ENCODE data around the gene DPEP1. TPM values are rescaled to one million over a fixed set of nuclear protein-coding genes. Genes with fewer than 3 reads are reported as not detected.

The DPEP1 gene
- total RNA-seq, 2 experiments from 2014 or later, result not detected

- CTCF ChIA-PET, result interaction anchor here (1.2 kb wide), 1 partner anchor 222 kb away, joined by 3 read pairs; no protein-coding TSS in a partner anchor
Observed at GRCh38 chr16:89618109-89618998, 4.9 kb downstream of the DPEP1 start.

GRCh38 chr16:89619840-89620239 lies 6.4 kb downstream of the DPEP1 start:
- H3K4me1 Mint-ChIP-seq (ENCODE audit: low read depth), result peaks cover 12% of the 10 kb centered on the region
- H3K36me3 Mint-ChIP-seq (ENCODE audit: low read depth), result no peaks in the 10 kb centered on the region
- DNase-seq, result no peak
- H3K27me3 Mint-ChIP-seq (ENCODE audit: low read depth), result peaks cover 5% of the 10 kb centered on the region
- H3K4me3 Mint-ChIP-seq, result no peak overlapping the region
- no peaks in the 10 kb centered on the region for H3K9me3 Mint-ChIP-seq
- CTCF ChIA-PET, result no interaction called here
- intact Hi-C loops (cut with micrococcal nuclease), result no loop called here
- H3K27ac Mint-ChIP-seq, result no peak overlapping the region

More at GRCh38 chr16:89618109-89618998, 4.9 kb downstream of the DPEP1 start:
- H3K36me3 Mint-ChIP-seq (ENCODE audit: low read depth), result no peaks in the 10 kb centered on the region
- H3K9me3 Mint-ChIP-seq, result no peaks in the 10 kb centered on the region
- no peak overlapping the region for H3K27ac Mint-ChIP-seq
- H3K4me3 Mint-ChIP-seq, result no peak overlapping the region
- H3K27me3 Mint-ChIP-seq (ENCODE audit: low read depth), result peaks cover 5% of the 10 kb centered on the region
- intact Hi-C loops (cut with micrococcal nuclease), result no loop called here
- no peak for DNase-seq
- H3K4me1 Mint-ChIP-seq (ENCODE audit: low read depth), result peaks cover 12% of the 10 kb centered on the region

GRCh38 chr16:89620406-89620841 lies 7.0 kb downstream of the DPEP1 start:
- H3K4me3 Mint-ChIP-seq, result no peak overlapping the region
- H3K4me1 Mint-ChIP-seq (ENCODE audit: low read depth), result peaks cover 12% of the 10 kb centered on the region
- intact Hi-C loops (cut with micrococcal nuclease), result no loop called here
- no peaks in the 10 kb centered on the region for H3K9me3 Mint-ChIP-seq
- H3K27ac Mint-ChIP-seq, result no peak overlapping the region
- CTCF ChIA-PET, result no interaction called here
- H3K36me3 Mint-ChIP-seq (ENCODE audit: low read depth), result no peaks in the 10 kb centered on the region
- no peak for DNase-seq
- peaks cover 5% of the 10 kb centered on the region for H3K27me3 Mint-ChIP-seq (ENCODE audit: low read depth)

- CTCF ChIA-PET, result no interaction called here
- peaks cover 11% of the 10 kb centered on the region for H3K4me1 Mint-ChIP-seq (ENCODE audit: low read depth)
- peaks cover 5% of the 10 kb centered on the region for H3K27me3 Mint-ChIP-seq (ENCODE audit: low read depth)
- intact Hi-C loops (cut with micrococcal nuclease), result no loop called here
- H3K36me3 Mint-ChIP-seq (ENCODE audit: low read depth), result no peaks in the 10 kb centered on the region
- no peaks in the 10 kb centered on the region for H3K9me3 Mint-ChIP-seq
- H3K27ac Mint-ChIP-seq, result no peak overlapping the region
- no peak for DNase-seq
- no peak overlapping the region for H3K4me3 Mint-ChIP-seq
Observed at GRCh38 chr16:89621136-89621697, 7.8 kb downstream of the DPEP1 start.

GRCh38 chr16:89621698-89622409 lies 8.4 kb downstream of the DPEP1 start:
- no peak for DNase-seq
- Mint-ChIP-seq H3K9me3 (no peaks in the 10 kb centered on the region), H3K27ac (no peak overlapping the region), H3K27me3 (ENCODE audit: low read depth) (peaks cover 5% of the 10 kb centered on the region), H3K4me1 (ENCODE audit: low read depth) (peaks cover 4% of the 10 kb centered on the region), H3K4me3 (no peak overlapping the region), H3K36me3 (ENCODE audit: low read depth) (no peaks in the 10 kb centered on the region)
- intact Hi-C loops (cut with micrococcal nuclease), result no loop called here
- CTCF ChIA-PET, result no interaction called here

GRCh38 chr16:89623511-89624261 lies 10.2 kb downstream of the DPEP1 start:
- Mint-ChIP-seq H3K4me3 (no peak overlapping the region), H3K4me1 (ENCODE audit: low read depth) (no peaks in the 10 kb centered on the region), H3K27me3 (ENCODE audit: low read depth) (peaks cover 5% of the 10 kb centered on the region), H3K36me3 (ENCODE audit: low read depth) (no peaks in the 10 kb centered on the region), H3K9me3 (no peaks in the 10 kb centered on the region), H3K27ac (no peak overlapping the region)
- intact Hi-C loops (cut with micrococcal nuclease), result no loop called here
- no peak for DNase-seq
- CTCF ChIA-PET, result interaction anchor here (0.9 kb wide), 1 partner anchor 12 kb away, joined by 3 read pairs; no protein-coding TSS in a partner anchor

- H3K27me3 Mint-ChIP-seq (ENCODE audit: low read depth), result peaks cover 5% of the 10 kb centered on the region
- intact Hi-C loops (cut with micrococcal nuclease), result no loop called here
- H3K4me3 Mint-ChIP-seq, result no peak overlapping the region
- no peaks in the 10 kb centered on the region for H3K36me3 Mint-ChIP-seq (ENCODE audit: low read depth)
- CTCF ChIA-PET, result no interaction called here
- H3K4me1 Mint-ChIP-seq (ENCODE audit: low read depth), result no peaks in the 10 kb centered on the region
- no peak overlapping the region for H3K27ac Mint-ChIP-seq
- no peak for DNase-seq
- no peaks in the 10 kb centered on the region for H3K9me3 Mint-ChIP-seq
Observed at GRCh38 chr16:89624777-89625761, 11.6 kb downstream of the DPEP1 start.

GRCh38 chr16:89629827-89630610 lies 16.6 kb downstream of the DPEP1 start:
- Mint-ChIP-seq H3K27ac (no peak overlapping the region), H3K4me3 (no peak overlapping the region), H3K4me1 (ENCODE audit: low read depth) (no peaks in the 10 kb centered on the region), H3K36me3 (ENCODE audit: low read depth) (no peaks in the 10 kb centered on the region), H3K27me3 (ENCODE audit: low read depth) (no peaks in the 10 kb centered on the region), H3K9me3 (no peaks in the 10 kb centered on the region)
- CTCF ChIA-PET, result interaction anchor here (0.6 kb wide), 1 partner anchor 315 kb away, joined by 6 read pairs; no protein-coding TSS in a partner anchor
- intact Hi-C loops (cut with micrococcal nuclease), result no loop called here
- no peak for DNase-seq

- no peaks in the 10 kb centered on the region for H3K36me3 Mint-ChIP-seq (ENCODE audit: low read depth)
- no peak for DNase-seq
Observed at GRCh38 chr16:89633064-89633631, 19.7 kb downstream of the DPEP1 start.

More at GRCh38 chr16:89633064-89633631, 19.7 kb downstream of the DPEP1 start:
- no peaks in the 10 kb centered on the region for H3K4me1 Mint-ChIP-seq (ENCODE audit: low read depth)
- no peak overlapping the region for H3K27ac Mint-ChIP-seq
- intact Hi-C loops (cut with micrococcal nuclease), result no loop called here
- no peaks in the 10 kb centered on the region for H3K9me3 Mint-ChIP-seq
- H3K4me3 Mint-ChIP-seq, result no peak overlapping the region
- CTCF ChIA-PET, result interaction anchor here (0.6 to 2.1 kb wide), 3 partner anchors 8 to 160 kb away, joined by 3 to 6 read pairs (median 4); no protein-coding TSS in a partner anchor
- peaks cover 3% of the 10 kb centered on the region for H3K27me3 Mint-ChIP-seq (ENCODE audit: low read depth)
